Calu3 (cell line): Measurements from ENCODE around the gene ADGRG4. TPM values are rescaled to one million over a fixed set of nuclear protein-coding genes. Genes with fewer than 3 reads are reported as not detected.
"Not testable (repeated sequence)": the region's sequence is repeated elsewhere in the genome, so short reads cannot be mapped to it uniquely, and the experiment has no call there.

ENCODE experiments used
- BruUV-seq: library from RNA; stranded (reverse); fragments of 400-500 nt; replicated peaks from 2 replicates; lab custom pipeline; 2021; lab: Mats Ljungman, UMichigan
- CTCF ChIA-PET: fragments of 300-600 bp; sonication (Branson Sonifier 250); formaldehyde crosslinking; loops from one replicate; lab custom pipeline; 2022; ENCODE audit warnings: antibody characterized with exemption; lab: Charles Lee
- DNase-seq: peaks from one replicate; pipeline ENCODE4 v3.0.0; 2022
- H3K27ac Mint-ChIP-seq: one replicate; pipeline ENCODE4 v1.8.0; 2022; ENCODE audit warnings: mixed read lengths; ENCODE audit not compliant: unreplicated experiment
- H3K27me3 Mint-ChIP-seq: one replicate; pipeline ENCODE4 v1.8.0; 2022; ENCODE audit warnings: mixed read lengths; ENCODE audit not compliant: unreplicated experiment
- H3K36me3 Mint-ChIP-seq: one replicate; pipeline ENCODE4 v1.8.0; 2022; ENCODE audit warnings: mild to moderate bottlenecking, moderate library complexity, mixed read lengths; ENCODE audit not compliant: insufficient read depth, unreplicated experiment
- H3K4me1 Mint-ChIP-seq: one replicate; pipeline ENCODE4 v1.8.0; 2022; ENCODE audit warnings: mild to moderate bottlenecking, low read depth, mixed read lengths; ENCODE audit not compliant: unreplicated experiment
- H3K4me3 Mint-ChIP-seq: one replicate; pipeline ENCODE4 v1.8.0; 2022; ENCODE audit warnings: mild to moderate bottlenecking, low read depth, moderate library complexity, mixed read lengths; ENCODE audit not compliant: unreplicated experiment
- H3K9me3 Mint-ChIP-seq: one replicate; pipeline ENCODE4 v1.8.0; 2022; ENCODE audit warnings: low read depth, mixed read lengths; ENCODE audit not compliant: unreplicated experiment
- intact Hi-C: fragments of 100-400 bp; cut with micrococcal nuclease; formaldehyde crosslinking; loops from one replicate; pipeline ENCODE4 v1.10.0; 2022; ENCODE audit not compliant: unreplicated experiment
- total RNA-seq: library from RNA; stranded (reverse); gene quantifications from 2 replicates; pipeline ENCODE4 v1.2.3, GENCODE V29; 2022
- TF ChIP-seq, protein P1 (sequence below): fragments of 200-600 bp; IDR thresholded peaks from one replicate; pipeline ENCODE4 v1.8.0; 2022; ENCODE audit warnings: antibody characterized with exemption; ENCODE audit not compliant: unreplicated experiment

The ADGRG4 gene
- total RNA-seq, 1 experiment from 2014 or later = not detected

DNA sequence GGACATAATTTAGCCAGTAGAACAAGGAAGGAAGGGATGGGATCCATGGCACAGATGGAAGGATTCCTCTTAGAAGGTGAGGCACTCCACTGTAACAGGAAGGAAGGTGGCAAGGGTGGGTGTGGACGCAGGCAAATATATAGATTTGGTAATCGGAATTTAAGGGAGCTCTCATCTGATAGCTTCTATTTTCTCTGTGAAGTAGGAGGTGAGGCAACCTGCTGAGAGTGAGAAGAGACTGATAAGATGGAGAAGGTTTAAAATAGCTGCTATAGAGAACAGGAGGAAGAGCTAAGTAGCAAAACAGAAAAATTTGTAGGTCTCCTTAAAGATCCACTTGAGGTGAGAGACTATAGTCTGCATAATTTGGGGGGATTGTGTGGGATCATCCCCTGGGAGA, 125.2 kb downstream of the ADGRG4 start:
- CTCF ChIA-PET = interaction anchor here (0.7 kb wide), 1 partner anchor 1144 kb away, joined by 3 read pairs; no protein-coding TSS in a partner anchor
- intact Hi-C loops = no loop called here
- Mint-ChIP-seq H3K36me3 (no peaks in the 10 kb centered on the region), H3K9me3 (no peaks in the 10 kb centered on the region), H3K4me1 (no peaks in the 10 kb centered on the region), H3K4me3 (no peak overlapping the region), H3K27ac (no peak overlapping the region), H3K27me3 (peaks cover 28% of the 10 kb centered on the region)
- TF ChIP-seq, protein P1, sequence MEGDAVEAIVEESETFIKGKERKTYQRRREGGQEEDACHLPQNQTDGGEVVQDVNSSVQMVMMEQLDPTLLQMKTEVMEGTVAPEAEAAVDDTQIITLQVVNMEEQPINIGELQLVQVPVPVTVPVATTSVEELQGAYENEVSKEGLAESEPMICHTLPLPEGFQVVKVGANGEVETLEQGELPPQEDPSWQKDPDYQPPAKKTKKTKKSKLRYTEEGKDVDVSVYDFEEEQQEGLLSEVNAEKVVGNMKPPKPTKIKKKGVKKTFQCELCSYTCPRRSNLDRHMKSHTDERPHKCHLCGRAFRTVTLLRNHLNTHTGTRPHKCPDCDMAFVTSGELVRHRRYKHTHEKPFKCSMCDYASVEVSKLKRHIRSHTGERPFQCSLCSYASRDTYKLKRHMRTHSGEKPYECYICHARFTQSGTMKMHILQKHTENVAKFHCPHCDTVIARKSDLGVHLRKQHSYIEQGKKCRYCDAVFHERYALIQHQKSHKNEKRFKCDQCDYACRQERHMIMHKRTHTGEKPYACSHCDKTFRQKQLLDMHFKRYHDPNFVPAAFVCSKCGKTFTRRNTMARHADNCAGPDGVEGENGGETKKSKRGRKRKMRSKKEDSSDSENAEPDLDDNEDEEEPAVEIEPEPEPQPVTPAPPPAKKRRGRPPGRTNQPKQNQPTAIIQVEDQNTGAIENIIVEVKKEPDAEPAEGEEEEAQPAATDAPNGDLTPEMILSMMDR = no peak
- no peak for DNase-seq
- BruUV-seq = no TSS peak

DNA sequence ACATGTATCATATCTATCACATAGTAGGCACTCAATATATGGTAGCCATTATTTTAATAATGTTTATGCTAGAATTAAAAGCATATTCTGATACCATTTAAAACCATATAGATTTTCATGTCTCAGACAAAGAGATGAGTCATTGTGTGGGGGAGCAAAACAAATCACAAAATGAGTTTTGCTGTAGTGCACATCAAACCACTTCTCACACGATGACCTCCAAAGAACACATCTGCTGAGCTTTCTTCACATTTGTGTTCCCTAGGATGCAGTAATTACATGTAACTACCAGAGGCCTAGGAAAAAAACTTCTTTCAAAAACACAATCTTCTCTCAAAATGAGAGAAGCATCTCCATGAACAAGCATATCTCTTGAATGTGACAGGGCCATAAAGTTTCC, 130.9 kb downstream of the ADGRG4 start:
- Mint-ChIP-seq H3K27ac (no peak overlapping the region), H3K36me3 (no peaks in the 10 kb centered on the region), H3K4me3 (no peak overlapping the region), H3K4me1 (no peaks in the 10 kb centered on the region), H3K9me3 (no peaks in the 10 kb centered on the region), H3K27me3 (peaks cover 32% of the 10 kb centered on the region)
- intact Hi-C loops = no loop called here
- no TSS peak for BruUV-seq
- TF ChIP-seq, protein P1 = no peak
- CTCF ChIA-PET = no interaction called here
- DNase-seq = no peak

DNA sequence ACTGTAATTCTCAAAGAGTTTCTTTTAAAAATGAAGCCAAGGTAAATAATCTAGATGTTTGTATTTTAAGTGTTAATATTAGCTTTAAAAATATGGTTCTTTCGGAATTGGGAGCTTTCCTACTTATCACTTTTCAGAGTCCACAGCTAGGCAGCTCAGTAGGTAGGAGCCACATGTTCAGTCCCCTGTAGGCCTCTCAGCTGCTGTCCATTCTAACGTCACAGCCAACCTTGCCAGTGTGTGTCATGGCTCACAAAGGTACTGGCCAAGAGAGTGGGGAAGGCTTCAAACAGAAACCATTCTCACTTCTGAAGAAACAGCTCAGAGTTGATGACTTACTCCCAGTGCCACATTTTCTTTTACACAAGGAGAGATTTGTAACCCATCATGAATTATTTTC, 137.0 kb downstream of the ADGRG4 start:
- Mint-ChIP-seq H3K27ac (no peak overlapping the region), H3K27me3 (peaks cover 30% of the 10 kb centered on the region), H3K4me3 (no peak overlapping the region), H3K4me1 (no peaks in the 10 kb centered on the region), H3K36me3 (no peaks in the 10 kb centered on the region), H3K9me3 (no peaks in the 10 kb centered on the region)
- intact Hi-C loops = no loop called here
- TF ChIP-seq, protein P1 = no peak
- DNase-seq = no peak
- BruUV-seq = no TSS peak
- CTCF ChIA-PET = no interaction called here

DNA sequence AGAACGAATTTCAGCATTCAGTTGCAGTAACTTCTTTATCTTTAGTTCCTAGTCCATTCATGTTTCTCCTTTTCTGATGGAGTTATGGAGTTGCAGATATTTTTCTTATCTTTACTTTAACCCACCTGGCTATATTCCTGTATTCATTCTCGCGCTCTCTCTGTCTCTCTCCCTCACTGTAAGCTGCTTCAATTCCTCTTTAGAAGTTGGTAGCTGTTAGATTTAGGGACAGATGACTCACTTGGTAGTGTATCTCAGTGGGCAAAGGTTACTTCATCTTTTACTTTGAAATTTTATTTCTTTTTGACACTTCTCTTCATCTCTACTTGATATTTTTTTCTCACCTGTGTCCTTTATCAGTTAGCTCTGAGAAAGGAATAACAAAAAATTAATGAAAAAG, 137.4 kb downstream of the ADGRG4 start:
- BruUV-seq = no TSS peak
- TF ChIP-seq, protein P1 = no peak
- intact Hi-C loops = no loop called here
- Mint-ChIP-seq H3K4me1 (no peaks in the 10 kb centered on the region), H3K36me3 (no peaks in the 10 kb centered on the region), H3K4me3 (no peak overlapping the region), H3K27ac (no peak overlapping the region), H3K27me3 (peaks cover 26% of the 10 kb centered on the region), H3K9me3 (no peaks in the 10 kb centered on the region)
- CTCF ChIA-PET = no interaction called here
- DNase-seq = no peak

DNA sequence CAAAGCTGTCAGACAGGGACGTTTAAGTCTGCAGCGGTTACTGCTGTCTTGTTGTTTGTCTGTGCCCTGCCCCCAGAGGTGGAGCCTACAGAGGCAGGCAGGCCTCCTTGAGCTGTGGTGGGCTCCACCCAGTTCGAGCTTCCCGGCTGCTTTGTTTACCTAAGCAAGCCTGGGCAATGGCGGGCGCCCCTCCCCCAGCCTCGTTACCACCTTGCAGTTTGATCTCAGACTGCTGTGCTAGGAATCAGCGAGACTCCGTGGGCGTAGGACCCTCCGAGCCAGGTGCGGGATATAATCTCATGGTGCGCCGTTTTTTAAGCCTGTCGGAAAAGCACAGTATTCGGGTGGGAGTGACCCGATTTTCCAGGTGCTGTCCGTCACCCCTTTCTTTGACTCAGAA, 144.9 kb downstream of the ADGRG4 start:
- H3K4me1 Mint-ChIP-seq, H3K27ac Mint-ChIP-seq, H3K9me3 Mint-ChIP-seq, H3K4me3 Mint-ChIP-seq, BruUV-seq, H3K27me3 Mint-ChIP-seq, intact Hi-C loops, CTCF ChIA-PET, DNase-seq, H3K36me3 Mint-ChIP-seq: not testable (repeated sequence)
